ENCODE data around the gene CDK14.

Gene CDK14

DNA sequence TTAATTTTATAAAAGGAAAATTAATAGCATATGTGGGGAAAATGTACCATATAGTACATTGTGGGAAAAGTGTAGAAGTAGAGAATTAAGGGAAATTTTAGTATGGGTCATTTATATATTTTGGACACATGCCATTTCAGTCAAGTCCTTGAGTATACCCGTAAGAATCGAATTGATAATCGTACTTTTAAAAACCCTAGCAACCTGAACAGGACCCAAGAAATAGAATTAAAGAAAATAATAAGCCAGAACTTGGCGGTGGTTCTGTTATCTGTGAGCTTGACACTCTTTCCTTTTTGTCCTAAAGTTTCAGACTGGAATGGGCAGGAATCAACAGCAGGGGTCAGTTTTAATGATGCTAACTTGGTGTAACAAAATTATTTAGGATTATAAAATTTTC, 221.0 kb downstream of the CDK14 start:
- no peak for DNase-seq

DNA sequence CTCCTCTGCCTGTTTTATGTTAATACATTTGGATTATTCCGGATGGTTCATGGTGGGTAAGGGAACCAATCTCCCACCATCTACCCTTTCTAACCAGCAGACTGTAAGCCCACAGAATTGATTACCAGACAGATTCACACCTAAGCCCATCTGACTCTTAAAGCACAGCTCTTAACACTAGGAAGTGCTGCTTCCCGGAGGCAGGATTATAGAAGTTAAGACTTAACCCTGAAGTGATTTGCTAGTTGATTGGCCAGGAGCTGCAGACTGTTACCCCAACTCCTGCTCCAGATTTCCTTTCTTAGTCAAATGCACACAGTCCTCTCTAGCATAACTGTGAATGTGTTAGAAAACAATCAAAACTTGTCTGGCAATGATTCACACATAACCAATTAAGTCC, 221.7 kb downstream of the CDK14 start:
- DNase-seq, result no peak

GRCh38 chr7:90818341-90818740, 222.2 kb downstream of the CDK14 start:
- no peak for DNase-seq

GRCh38 chr7:90821961-90822620, 226.0 kb downstream of the CDK14 start:
- no peak for DNase-seq

DNA sequence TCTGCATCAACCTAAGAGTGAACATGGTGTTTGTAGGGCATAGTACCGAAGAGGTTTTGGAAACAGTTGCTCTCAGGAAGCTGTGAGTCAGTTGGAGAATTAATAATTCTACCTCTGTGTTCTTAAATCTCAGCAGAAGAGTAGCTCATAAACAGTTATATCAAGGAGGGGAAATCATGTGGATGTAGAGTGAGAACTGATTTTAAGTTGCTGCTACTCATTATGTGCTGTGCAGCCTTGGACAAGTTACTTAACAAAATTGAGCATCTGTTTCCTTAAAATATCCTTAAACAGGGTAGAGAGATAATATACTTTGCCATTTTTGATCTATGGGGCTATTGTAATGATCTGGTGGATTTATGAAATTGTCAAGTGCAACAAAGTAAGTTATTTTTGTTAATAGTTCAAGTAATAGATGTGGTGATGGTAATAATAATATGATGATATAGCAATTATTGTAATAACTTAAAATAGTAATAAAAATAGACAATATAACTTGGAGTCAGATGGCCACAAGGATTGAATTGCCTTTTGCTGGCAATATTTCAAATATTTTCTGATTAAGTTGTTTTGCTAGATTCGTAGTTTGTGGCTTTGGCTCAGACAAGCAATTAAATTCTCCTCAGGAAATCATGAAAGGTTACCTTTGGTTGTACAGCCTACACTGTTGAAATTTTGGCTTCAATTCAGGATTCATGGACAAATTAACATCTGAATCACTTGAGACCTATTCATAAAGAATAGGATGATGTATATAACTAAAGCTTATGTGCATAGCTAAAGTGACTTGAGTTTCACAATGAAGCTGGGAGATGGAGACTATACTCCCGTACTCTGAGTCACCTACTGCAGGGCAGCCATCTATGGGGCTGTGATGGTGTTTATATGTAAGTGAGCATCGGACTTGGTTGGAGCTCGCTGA, 228.5 kb downstream of the CDK14 start:
- DNase-seq, result no peak

DNA sequence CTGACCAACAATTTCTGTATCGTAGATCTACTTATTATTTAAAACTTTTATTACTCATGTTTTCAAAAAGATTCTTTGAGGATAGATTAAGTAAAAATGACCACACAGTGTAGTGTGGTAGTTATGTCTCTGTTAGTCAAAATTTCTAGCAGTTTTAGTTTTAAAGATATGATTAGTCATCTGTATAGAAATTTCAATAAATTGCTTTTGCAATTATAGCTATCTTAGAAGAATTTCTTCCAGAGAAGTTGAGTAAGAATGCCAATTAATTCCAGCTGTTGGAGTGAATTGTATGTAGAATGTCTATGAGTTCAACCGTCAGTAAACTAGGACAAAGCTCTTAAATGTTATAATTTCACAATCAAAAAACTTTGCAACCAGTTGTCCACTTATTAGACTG, 229.7 kb downstream of the CDK14 start:
- no peak for DNase-seq

- no peak for DNase-seq
Measured at GRCh38 chr7:90828601-90829000, 232.5 kb downstream of the CDK14 start.

GRCh38 chr7:90830308-90830707, 234.2 kb downstream of the CDK14 start:
- DNase-seq, result no peak

GRCh38 chr7:90832726-90833125, 236.6 kb downstream of the CDK14 start:
- DNase-seq, result no peak

GRCh38 chr7:90833443-90833842, 237.3 kb downstream of the CDK14 start:
- DNase-seq, result no peak

GRCh38 chr7:90834771-90835170, 238.7 kb downstream of the CDK14 start:
- DNase-seq, result no peak

DNA sequence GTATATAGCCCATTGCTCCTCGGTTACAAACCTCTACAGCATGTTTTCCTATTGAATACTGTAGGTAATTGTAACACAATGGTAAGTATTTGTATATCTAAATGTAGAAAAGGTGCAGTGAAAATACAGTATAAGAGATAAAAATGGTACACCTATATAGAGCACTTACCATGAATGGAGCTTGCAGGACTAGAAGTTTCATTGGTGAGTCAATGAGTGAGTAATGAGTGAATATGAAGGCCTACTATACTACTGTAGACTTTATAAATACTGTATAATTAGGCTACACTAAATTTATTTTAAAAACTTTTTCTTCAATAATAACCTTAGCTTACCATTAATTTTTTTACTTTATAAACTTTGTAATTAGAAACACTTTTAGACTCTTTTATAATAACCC, 239.7 kb downstream of the CDK14 start:
- DNase-seq, result no peak

GRCh38 chr7:90836937-90837336, 240.8 kb downstream of the CDK14 start:
- no peak for DNase-seq

DNA sequence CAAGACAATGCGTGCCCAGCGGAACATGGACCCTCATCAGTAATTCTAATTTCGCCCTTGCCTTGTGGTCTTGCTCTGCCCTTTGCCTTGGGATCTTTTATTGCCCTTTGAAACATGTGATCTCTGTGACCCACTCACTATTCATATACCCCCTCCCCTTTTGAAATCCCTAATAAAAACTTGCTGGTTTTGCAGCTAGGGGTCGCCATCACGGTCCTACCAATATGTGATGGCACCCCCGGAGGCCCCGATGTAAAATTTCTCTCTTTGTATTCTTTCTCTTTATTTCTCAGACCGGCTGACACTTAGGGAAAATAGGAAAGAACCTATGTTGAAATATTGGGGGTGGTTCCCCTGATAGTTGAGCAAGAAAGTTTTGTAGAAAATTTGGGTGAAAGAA, 242.7 kb downstream of the CDK14 start:
- no peak for DNase-seq

DNA sequence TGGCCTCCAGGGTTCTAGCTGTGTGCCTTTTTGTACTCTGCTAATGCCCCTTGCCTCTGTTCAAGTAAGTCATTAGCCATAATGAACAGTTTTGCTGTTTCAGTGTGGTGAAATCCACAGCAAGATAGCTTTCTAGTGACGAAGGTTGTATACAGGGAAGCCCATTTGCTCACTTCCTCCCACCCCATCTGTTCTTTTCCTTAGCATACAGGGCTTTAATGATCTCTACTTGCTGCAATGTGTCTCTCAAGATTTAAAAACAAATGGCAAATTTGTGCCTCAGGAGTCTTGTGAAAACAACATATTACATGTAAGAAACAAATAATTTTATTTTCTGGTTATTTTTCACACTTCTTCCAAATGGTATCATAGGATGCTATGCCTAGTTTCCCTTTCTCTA, 243.2 kb downstream of the CDK14 start:
- no peak for DNase-seq

DNA sequence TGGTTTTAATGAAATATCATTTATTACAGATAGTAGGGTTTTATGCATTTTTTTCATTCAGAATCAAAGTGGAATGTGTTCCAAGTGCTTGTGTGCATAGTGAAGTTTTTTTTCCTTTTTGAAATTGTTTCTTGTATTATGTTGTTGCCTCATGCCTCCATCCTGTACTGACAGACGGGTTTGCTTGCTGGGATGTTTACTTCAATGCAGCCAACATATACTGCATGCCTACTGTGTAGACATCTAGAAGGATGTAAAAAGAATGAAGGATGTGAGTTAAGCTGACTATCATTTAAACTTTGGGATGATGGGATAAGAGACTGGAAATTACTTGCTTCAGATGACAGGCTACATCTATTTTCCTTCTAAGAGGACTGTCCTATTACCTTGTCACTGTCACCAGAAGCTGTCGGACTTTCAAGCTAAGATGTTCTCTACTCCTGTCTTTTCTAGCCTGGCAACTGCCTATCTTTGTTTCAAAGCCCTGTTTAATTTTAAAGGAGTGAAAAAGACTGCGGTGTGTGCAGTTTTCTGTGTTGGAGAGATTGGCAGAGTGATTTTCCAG, 243.7 kb downstream of the CDK14 start:
- no peak for DNase-seq

DNA sequence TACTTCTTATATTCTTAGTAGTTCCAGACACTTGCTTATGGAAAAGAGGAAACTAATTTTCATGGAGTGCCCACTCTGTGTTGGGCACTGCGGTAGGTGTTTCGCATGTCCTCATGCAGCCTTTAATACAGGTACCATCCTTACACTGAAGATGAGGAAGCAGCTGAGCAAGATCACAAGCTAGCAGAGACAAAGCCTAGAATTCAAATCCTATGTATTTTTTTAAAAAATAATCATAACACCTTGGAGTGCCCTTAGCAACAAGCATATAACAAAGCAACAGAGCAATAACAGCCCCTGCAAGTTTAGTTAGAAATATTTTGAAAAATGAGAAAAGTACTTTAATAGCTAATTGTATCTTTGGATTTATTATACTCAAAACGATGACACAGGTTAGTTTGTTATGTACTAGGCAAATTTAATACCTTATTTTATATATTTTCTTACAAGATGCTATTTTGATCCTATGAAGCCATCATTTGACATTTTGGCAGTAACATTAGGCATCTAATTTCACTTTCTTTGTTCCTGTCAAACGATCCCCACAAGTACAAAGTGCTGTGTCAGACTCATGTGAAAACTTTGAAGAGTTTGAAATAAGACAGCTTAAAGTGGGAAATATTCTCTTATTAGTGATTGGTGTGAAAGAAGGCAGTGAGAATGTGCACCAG, 245.8 kb downstream of the CDK14 start:
- no peak for DNase-seq

GRCh38 chr7:90842430-90842788, 246.3 kb downstream of the CDK14 start:
- no peak for DNase-seq

DNA sequence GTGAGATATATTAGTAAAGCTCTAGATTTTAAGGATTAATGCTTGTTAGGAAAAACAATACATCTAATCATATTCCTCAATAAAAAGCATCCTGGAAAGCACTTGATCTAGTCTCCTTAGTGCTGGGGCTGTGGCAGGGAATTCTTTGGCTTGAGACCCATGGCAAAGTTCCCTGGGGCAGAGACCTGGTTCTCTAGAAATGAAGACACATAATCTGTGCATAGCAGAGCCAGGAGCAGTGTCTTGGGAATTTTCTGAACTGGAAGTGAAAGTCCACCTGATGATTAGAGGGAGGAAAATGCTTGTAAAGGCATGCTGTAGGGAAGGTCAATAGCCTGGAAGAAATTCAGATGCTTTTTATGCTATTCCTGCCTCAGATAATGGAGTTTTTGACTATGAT, 247.4 kb downstream of the CDK14 start:
- DNase-seq, result no peak

- no peak for DNase-seq
Measured at GRCh38 chr7:90844421-90844820, 248.3 kb downstream of the CDK14 start.

- no peak for DNase-seq
Measured at GRCh38 chr7:90846192-90846591, 250.1 kb downstream of the CDK14 start.

GRCh38 chr7:90850066-90850465, 253.9 kb downstream of the CDK14 start:
- DNase-seq, result no peak

- no peak for DNase-seq
Measured at GRCh38 chr7:90850471-90850870, 254.3 kb downstream of the CDK14 start.

GRCh38 chr7:90853205-90853604, 257.1 kb downstream of the CDK14 start:
- no peak for DNase-seq
